ENCODE results near the gene SCO2.

SCO2 gene

GRCh38 chr22:50531962-50532674 lies 6.7 kb upstream of the SCO2 start:
- no peak for DNase-seq (ENCODE audit: low read depth in 2 of 2)

- no peak for DNase-seq (ENCODE audit: low read depth in 2 of 2)
These were observed 6.2 kb upstream of the SCO2 start for GRCh38 chr22:50531546-50531961.

- DNase-seq (ENCODE audit: low read depth in 2 of 2) = peak; percentile 73 to 85
These were observed 5.6 kb upstream of the SCO2 start for GRCh38 chr22:50530877-50531545.

- DNase-seq (ENCODE audit: low read depth in 2 of 2) = no peak
These were observed 5.1 kb upstream of the SCO2 start for GRCh38 chr22:50530580-50530876.

- DNase-seq (ENCODE audit: low read depth in 2 of 2) = peak in 1 of 2 donors; percentile 74
These were observed 4.6 kb upstream of the SCO2 start, which contains the start of gene TYMP for GRCh38 chr22:50529897-50530579. Gene TYMP (minus strand): TSS chr22:50530012. CDS start chr22:50529709, 303 bp downstream.

- no peak for DNase-seq (ENCODE audit: low read depth in 2 of 2)
These were observed 4.1 kb upstream of the SCO2 start for GRCh38 chr22:50529416-50529896.

- DNase-seq (ENCODE audit: low read depth in 2 of 2) = no peak
These were observed 3.5 kb upstream of the SCO2 start for GRCh38 chr22:50528682-50529415.

GRCh38 chr22:50527921-50528681 lies 2.7 kb upstream of the SCO2 start:
- no peak for DNase-seq (ENCODE audit: low read depth in 2 of 2)

GRCh38 chr22:50526834-50527801 lies 1.7 kb upstream of the SCO2 start:
- DNase-seq (ENCODE audit: low read depth in 2 of 2) = no peak

- peak; percentile 85 to 86 for DNase-seq (ENCODE audit: low read depth in 2 of 2)
These were observed 873 bp upstream of the SCO2 start for GRCh38 chr22:50526108-50526833.

GRCh38 chr22:50525858-50526107 lies 385 bp upstream of the SCO2 start:
- DNase-seq (ENCODE audit: low read depth in 2 of 2) = no peak

GRCh38 chr22:50524676-50525103 lies 708 bp downstream of the SCO2 start:
- DNase-seq (ENCODE audit: low read depth in 2 of 2) = no peak

GRCh38 chr22:50523806-50524675 lies 1.4 kb downstream of the SCO2 start:
- no peak for DNase-seq (ENCODE audit: low read depth in 2 of 2)

GRCh38 chr22:50523458-50523805 lies 2.0 kb downstream of the SCO2 start:
- DNase-seq (ENCODE audit: low read depth in 2 of 2) = no peak

- no peak for DNase-seq (ENCODE audit: low read depth in 2 of 2)
These were observed 2.5 kb downstream of the SCO2 start for GRCh38 chr22:50522806-50523438.

- DNase-seq (ENCODE audit: low read depth in 2 of 2) = no peak
These were observed 3.1 kb downstream of the SCO2 start for GRCh38 chr22:50522208-50522805.

GRCh38 chr22:50521710-50522109 lies 3.7 kb downstream of the SCO2 start:
- DNase-seq (ENCODE audit: low read depth in 2 of 2) = no peak
